Fibroblast of villous mesenchyme (primary cell): ENCODE results near the gene PRUNE2. TPM values are rescaled to one million over a fixed set of nuclear protein-coding genes. Genes with fewer than 3 reads are reported as not detected.
A peak's percentile ranks its signal among the peaks of the same experiment; 100 is the strongest.

Experiments used
- DNase-seq: peaks from one replicate; pipeline ENCODE4 v3.0.0-alpha.2; 2010; ENCODE audit warnings: low read depth
- H3K4me3 ChIP-seq: 2 replicates; pipeline ENCODE4 v1.5.1; 2011; ENCODE audit warnings: low read depth, mild to moderate bottlenecking, low read length
- CTCF ChIP-seq: IDR thresholded peaks from 2 replicates; pipeline ENCODE4 v1.5.1; 2012; ENCODE audit warnings: low read depth, mild to moderate bottlenecking, low read length; ENCODE audit not compliant: insufficient read depth
- total RNA-seq: library from RNA; depleted of rRNA; stranded (reverse); fragments of >200 nt; gene quantifications from 2 replicates; pipeline ENCODE4 v1.2.3, GENCODE V29; 2012

PRUNE2 gene
- total RNA-seq, 1 donor = 14.2 TPM

GRCh38 chr9:76817489-76817888 is 88.4 kb downstream of the PRUNE2 start:
- peak; percentile 83 for DNase-seq
- H3K4me3 ChIP-seq = no peak overlapping the region
- no peak for TF ChIP-seq CTCF

GRCh38 chr9:76812591-76812990 is 93.3 kb downstream of the PRUNE2 start:
- DNase-seq = no peak
- no peak overlapping the region for H3K4me3 ChIP-seq
- TF ChIP-seq CTCF = no peak

GRCh38 chr9:76810377-76810957 is 95.4 kb downstream of the PRUNE2 start:
- H3K4me3 ChIP-seq = no peak overlapping the region
- TF ChIP-seq CTCF = peak; percentile 89
- DNase-seq = peak; percentile 74

GRCh38 chr9:76808636-76809035 is 97.3 kb downstream of the PRUNE2 start:
- DNase-seq = no peak

GRCh38 chr9:76803762-76804161 is 102.2 kb downstream of the PRUNE2 start:
- no peak overlapping the region for H3K4me3 ChIP-seq
- DNase-seq = no peak
- TF ChIP-seq CTCF = no peak

More at GRCh38 chr9:76808636-76809035, 97.3 kb downstream of the PRUNE2 start:
- no peak for TF ChIP-seq CTCF
- no peak overlapping the region for H3K4me3 ChIP-seq

- no peak overlapping the region for H3K4me3 ChIP-seq
- DNase-seq = no peak
- no peak for TF ChIP-seq CTCF
Measured at GRCh38 chr9:76803083-76803482, 102.8 kb downstream of the PRUNE2 start.

- DNase-seq = no peak
- no peak overlapping the region for H3K4me3 ChIP-seq
- no peak for TF ChIP-seq CTCF
Measured at GRCh38 chr9:76800901-76801300, 105.0 kb downstream of the PRUNE2 start.
